H1 (cell line): Measurements from ENCODE around the gene DNAI1. TPM values are rescaled to one million over a fixed set of nuclear protein-coding genes. Genes with fewer than 3 reads are reported as not detected.

Experiments used
- CTCF ChIA-PET: fragments of 300-600 bp; sonication (Branson Sonifier 250); formaldehyde crosslinking; loops from one replicate; lab custom pipeline; 2021; ENCODE audit not compliant: partially characterized antibody; lab: Charles Lee
- POLR2A ChIA-PET: fragments of 300-600 bp; sonication (Branson Sonifier 250); formaldehyde crosslinking; loops from one replicate; lab custom pipeline; 2021; ENCODE audit warnings: inconsistent platforms; ENCODE audit not compliant: partially characterized antibody; lab: Charles Lee
- DNase-seq, 2 experiments: peaks; one replicate each; pipeline versions ENCODE4 v3.0.0 to v3.0.0-alpha.2; 2010 to 2022; ENCODE audit warnings: low spot score in 2 of 2, low read depth in 1 of 2, mixed read lengths in 1 of 2
- FAIRE-seq: peaks from 2 replicates; lab custom pipeline; 2011; peaks lifted over from hg19 to GRCh38; lab: Jason Lieb, UNC
- H2AFZ ChIP-seq: 2 replicates; pipeline ENCODE4 v1.8.1; 2012; ENCODE audit warnings: low read length, inconsistent platforms
- H2AK5ac ChIP-seq: 2 replicates; pipeline ENCODE4 v1.6.1; 2013; ENCODE audit warnings: low read depth, low read length
- H2BK120ac ChIP-seq: replicated peaks from 2 replicates; pipeline ENCODE3; 2013; ENCODE audit warnings: low read depth, low read length, inconsistent platforms
- H2BK12ac ChIP-seq: 2 replicates; pipeline ENCODE4 v1.6.1; 2013; ENCODE audit warnings: low read depth, low read length
- H2BK15ac ChIP-seq: 2 replicates; pipeline ENCODE4 v1.6.1; 2013; ENCODE audit warnings: low read length
- H2BK20ac ChIP-seq: 2 replicates; pipeline ENCODE4 v1.6.1; 2013; ENCODE audit warnings: low read length
- H2BK5ac ChIP-seq: 2 replicates; pipeline ENCODE4 v1.6.1; 2013; ENCODE audit warnings: low read depth, low read length
- H3K14ac ChIP-seq: 2 replicates; pipeline ENCODE4 v1.6.1; 2013; ENCODE audit warnings: inconsistent platforms; ENCODE audit not compliant: insufficient read length
- H3K18ac ChIP-seq: 2 replicates; pipeline ENCODE4 v1.6.1; 2013; ENCODE audit warnings: low read length; ENCODE audit errors: extremely low read depth
- H3K23ac ChIP-seq: 2 replicates; pipeline ENCODE4 v1.6.1; 2013; ENCODE audit warnings: inconsistent platforms; ENCODE audit not compliant: insufficient read length
- H3K23me2 ChIP-seq: 2 replicates; pipeline ENCODE4 v1.6.1; 2013; ENCODE audit warnings: low read depth, low read length
- H3K27ac ChIP-seq: 2 replicates; pipeline ENCODE4 v1.6.1; 2011; ENCODE audit warnings: low read depth, low read length, inconsistent platforms
- H3K27me3 ChIP-seq, 4 experiments: replicated peaks in 1 of 4; 1 replicate in 1 of 4; 2 replicates in 3 of 4; pipeline versions ENCODE4 v1.6.1 to v1.8.1; 2011 to 2013; ENCODE audit warnings: low read length in 3 of 4, mild to moderate bottlenecking in 3 of 4, inconsistent platforms in 2 of 4, mixed read lengths in 2 of 4, moderate library complexity in 1 of 4; ENCODE audit not compliant: control insufficient read depth in 3 of 4, insufficient read depth in 3 of 4; ENCODE audit errors: extremely low read depth in 1 of 4
- H3K36me3 ChIP-seq, 4 experiments: 2 replicates each; pipeline versions ENCODE4 v1.6.1 to v1.8.1; 2011 to 2013; ENCODE audit warnings: mild to moderate bottlenecking in 4 of 4, low read length in 3 of 4, moderate library complexity in 2 of 4, control low read depth in 1 of 4, inconsistent platforms in 1 of 4; ENCODE audit not compliant: insufficient read depth in 4 of 4, control insufficient read depth in 2 of 4
- H3K4ac ChIP-seq: replicated peaks from 2 replicates; pipeline ENCODE3; 2013; ENCODE audit warnings: low read length, low read depth, mixed read lengths, inconsistent platforms; ENCODE audit not compliant: insufficient read length
- H3K4me1 ChIP-seq, 4 experiments: replicated peaks in 1 of 4; 1 replicate in 1 of 4; 2 replicates in 3 of 4; pipeline versions ENCODE4 v1.6.1 to v1.8.1; 2011 to 2013; ENCODE audit warnings: low read length in 3 of 4, inconsistent platforms in 2 of 4, mixed read lengths in 1 of 4; ENCODE audit not compliant: insufficient read depth in 4 of 4, control insufficient read depth in 3 of 4
- H3K4me2 ChIP-seq, 2 experiments: 2 replicates each; pipeline versions ENCODE4 v1.6.1 to v1.8.1; 2011 to 2013; ENCODE audit warnings: low read depth in 2 of 2, low read length in 2 of 2, control low read depth in 1 of 2, inconsistent platforms in 1 of 2, mild to moderate bottlenecking in 1 of 2; ENCODE audit not compliant: insufficient read depth in 1 of 2
- H3K4me3 ChIP-seq, 4 experiments: fragments of 200-600, 300-600 bp in 1 of 4; sonication (generic), shearing (Covaris generic), sonication (Bioruptor Twin) in 1 of 4; 2 replicates each; pipeline versions ENCODE4 v1.5.1 to v1.8.1; 2011 to 2016; ENCODE audit warnings: low read length in 4 of 4, low read depth in 3 of 4, control low read depth in 2 of 4, inconsistent platforms in 2 of 4, mild to moderate bottlenecking in 2 of 4, mixed read lengths in 1 of 4, moderate library complexity in 1 of 4; ENCODE audit not compliant: insufficient read depth in 2 of 4; ENCODE audit errors: extremely low read depth in 1 of 4
- H3K56ac ChIP-seq: replicated peaks from 2 replicates; pipeline ENCODE3; 2013; ENCODE audit warnings: low read depth, mild to moderate bottlenecking, mixed read lengths, low read length, inconsistent platforms; ENCODE audit not compliant: insufficient read length
- H3K79me1 ChIP-seq: 2 replicates; pipeline ENCODE4 v1.6.1; 2013; ENCODE audit warnings: low read depth, low read length, control low read depth
- H3K79me2 ChIP-seq, 2 experiments: 2 replicates each; pipeline versions ENCODE4 v1.6.1 to v1.8.1; 2012 to 2013; ENCODE audit warnings: low read length in 2 of 2, mild to moderate bottlenecking in 2 of 2, inconsistent platforms in 1 of 2; ENCODE audit not compliant: insufficient read depth in 2 of 2, control insufficient read depth in 1 of 2
- H3K9ac ChIP-seq, 4 experiments: replicated peaks in 1 of 4; 1 replicate in 1 of 4; 2 replicates in 3 of 4; pipeline versions ENCODE4 v1.6.1 to v1.8.1; 2011 to 2013; ENCODE audit warnings: low read depth in 3 of 4, low read length in 3 of 4, control low read depth in 2 of 4, mild to moderate bottlenecking in 2 of 4, moderate library complexity in 2 of 4, inconsistent platforms in 1 of 4; ENCODE audit errors: extremely low read depth in 1 of 4
- H3K9me3 ChIP-seq, 2 experiments: 2 replicates each; pipeline versions ENCODE4 v1.6.1 to v1.8.1; 2012 to 2013; ENCODE audit warnings: mild to moderate bottlenecking in 2 of 2, moderate library complexity in 2 of 2, control low read depth in 1 of 2, inconsistent platforms in 1 of 2, low read depth in 1 of 2, low read length in 1 of 2, mixed read lengths in 1 of 2; ENCODE audit not compliant: insufficient read depth in 2 of 2
- H4K20me1 ChIP-seq, 2 experiments: replicated peaks in 1 of 2; 2 replicates each; pipeline versions ENCODE3 to v1.8.1; 2011 to 2013; ENCODE audit warnings: inconsistent platforms in 2 of 2, low read length in 2 of 2, mild to moderate bottlenecking in 1 of 2; ENCODE audit not compliant: insufficient read depth in 2 of 2, control insufficient read depth in 1 of 2
- H4K5ac ChIP-seq: 2 replicates; pipeline ENCODE4 v1.6.1; 2013; ENCODE audit warnings: low read length, low read depth, mixed read lengths, inconsistent platforms; ENCODE audit not compliant: insufficient read length
- H4K8ac ChIP-seq: 2 replicates; pipeline ENCODE4 v1.8.0; 2013; ENCODE audit warnings: mild to moderate bottlenecking, moderate library complexity, low read length, inconsistent platforms; ENCODE audit not compliant: insufficient read depth; ENCODE audit errors: extremely low read depth
- H4K91ac ChIP-seq: replicated peaks from 2 replicates; pipeline ENCODE3; 2013; ENCODE audit warnings: low read length, mixed read lengths, inconsistent platforms; ENCODE audit not compliant: insufficient read length
- ATF3 ChIP-seq: IDR thresholded peaks from 2 replicates; pipeline ENCODE4 v1.6.1; 2011; ENCODE audit warnings: low read depth, mild to moderate bottlenecking, low read length; ENCODE audit not compliant: insufficient read depth
- CEBPB ChIP-seq: IDR thresholded peaks from 2 replicates; pipeline ENCODE4 v1.6.1; 2012; ENCODE audit warnings: low read depth, low read length
- CTCF ChIP-seq, 3 experiments: IDR thresholded peaks; 1 replicate in 2 of 3; 2 replicates in 1 of 3; pipeline versions ENCODE4 v1.5.1 to v1.6.1; 2011; ENCODE audit warnings: low read length in 3 of 3, mild to moderate bottlenecking in 3 of 3, inconsistent platforms in 2 of 3, low read depth in 1 of 3, moderate library complexity in 1 of 3; ENCODE audit not compliant: insufficient read depth in 1 of 3; ENCODE audit errors: control extremely low read depth in 1 of 3
- EP300 ChIP-seq, 2 experiments: IDR thresholded peaks; 1 replicate in 1 of 2; 2 replicates in 1 of 2; pipeline ENCODE4 v1.6.1; 2011 to 2012; ENCODE audit warnings: low read depth in 2 of 2, low read length in 2 of 2, mild to moderate bottlenecking in 2 of 2, borderline replicate concordance in 1 of 2, inconsistent platforms in 1 of 2, moderate library complexity in 1 of 2
- HDAC2 ChIP-seq, 2 experiments: fragments of 300-600 bp in 1 of 2; sonication (generic) in 1 of 2; IDR thresholded peaks; 2 replicates each; pipeline ENCODE4 v1.6.1; 2011 to 2012; ENCODE audit warnings: low read depth in 2 of 2, low read length in 2 of 2, mild to moderate bottlenecking in 2 of 2, moderate library complexity in 2 of 2, borderline replicate concordance in 1 of 2, inconsistent platforms in 1 of 2
- POLR2A ChIP-seq, 2 experiments: IDR thresholded peaks; 1 replicate in 1 of 2; 2 replicates in 1 of 2; pipeline ENCODE4 v1.6.1; 2011; ENCODE audit warnings: low read depth in 2 of 2, low read length in 2 of 2, mild to moderate bottlenecking in 2 of 2; ENCODE audit errors: control extremely low read depth in 1 of 2
- RAD21 ChIP-seq, 2 experiments: IDR thresholded peaks in 1 of 2; conservative IDR thresholded peaks in 1 of 2; 2 replicates each; pipeline ENCODE4 v1.6.1; 2011; ENCODE audit warnings: low read depth in 2 of 2, low read length in 2 of 2, improper control_type of control experiment in 1 of 2, inconsistent platforms in 1 of 2, mild to moderate bottlenecking in 1 of 2, moderate library complexity in 1 of 2
- RFX5 ChIP-seq: IDR thresholded peaks from 2 replicates; pipeline ENCODE4 v1.6.1; 2011; ENCODE audit warnings: low read depth, low read length, improper control_type of control experiment, borderline replicate concordance
- WGBS, 2 experiments: shearing (Covaris generic) in 1 of 2; methylation state at CpG; one replicate each; pipeline versions ENCODE4 v1.1.6 to v1.1.7; 2013 to 2015; ENCODE audit warnings: low lambda C conversion rate in 2 of 2, mixed read lengths in 2 of 2, inconsistent platforms in 1 of 2, low coverage in 1 of 2, missing lambda C conversion rate in 1 of 2; ENCODE audit not compliant: insufficient replicate concordance in 2 of 2, insufficient coverage in 1 of 2, insufficient read length in 1 of 2; ENCODE audit errors: extremely low coverage in 1 of 2, missing lambda C conversion rate in 1 of 2; 5-methylcytosine and 5-hydroxymethylcytosine counted together
- polyA plus RNA-seq, 7 experiments: library from polyadenylated mRNA; depleted of rRNA in 3 of 7; stranded (reverse) in 5 of 7; unstranded in 2 of 7; fragments of >200 nt in 5 of 7; fragments of 200-250 nt in 2 of 7; gene quantifications; 1 replicate in 5 of 7; 2 replicates in 1 of 7; 4 replicates in 1 of 7; pipeline versions ENCODE4 v1.2.1 to v1.2.3, GENCODE V29; 2011 to 2013; ENCODE audit warnings: missing spikeins in 2 of 7, mixed read lengths in 2 of 7
- total RNA-seq: library from RNA; stranded (reverse); fragmentation: NEBNext Ultra II Directional; extraction: Animal tissue kit (Norgen Biotek cat#: 25700); gene quantifications from 2 replicates; pipeline ENCODE4 v1.2.1, GENCODE V29; 2021

DNAI1 gene
- total and polyA plus RNA-seq, 2 of the 8 experiments (the other 6 are each of a cell fraction or from before 2014, with no cell fraction given), result 0.37 to 0.54 TPM

GRCh38 chr9:34547960-34548611 is 89.5 kb downstream of the DNAI1 start:
- H4K5ac ChIP-seq, result no peak overlapping the region
- no peak overlapping the region for H4K8ac ChIP-seq
- peaks cover 0 to 10% (median 4%) of the 10 kb centered on the region in 4 experiments; a peak in 5 of 7 replicates for H3K27me3 ChIP-seq
- H3K9ac ChIP-seq, result no peak overlapping the region
- no peak overlapping the region for H2AK5ac ChIP-seq
- no peaks in the 10 kb centered on the region for H3K79me2 ChIP-seq
- peaks cover 0 to 2% (median 0%) of the 10 kb centered on the region in 4 experiments; a peak in 1 of 7 replicates for H3K4me1 ChIP-seq
- no peak overlapping the region for H3K4me3 ChIP-seq
- no peaks in the 10 kb centered on the region for H3K23me2 ChIP-seq
- H2BK12ac ChIP-seq, result no peak overlapping the region
- no peak overlapping the region for H3K14ac ChIP-seq
- H3K27ac ChIP-seq, result no peak overlapping the region
- H3K79me1 ChIP-seq, result no peaks in the 10 kb centered on the region
- no peak overlapping the region for H3K23ac ChIP-seq
- DNase-seq (peak in 1 of 2 experiments; percentile 89), FAIRE-seq (peak; percentile 55)
- CTCF ChIA-PET, result interaction anchor here (0.6 to 9.4 kb wide), 56 partner anchors 9 to 423 kb away, joined by 3 to 157 read pairs (median 6); partner anchors contain the start of genes CNTFR, ENHO, RPP25L and SIGMAR1
- H4K91ac ChIP-seq, result no peak overlapping the region
- H2BK15ac ChIP-seq, result no peak overlapping the region
- no peak overlapping the region for H2AFZ ChIP-seq
- H2BK20ac ChIP-seq, result peak overlapping the region; percentile 48; the same call in 1 of the 2 replicates
- no peak overlapping the region for H2BK5ac ChIP-seq
- no peak overlapping the region for H3K56ac ChIP-seq
- peaks cover 1 to 5% of the 10 kb centered on the region in 2 experiments for H4K20me1 ChIP-seq
- no peaks in the 10 kb centered on the region for H3K9me3 ChIP-seq
- no peaks in the 10 kb centered on the region for H3K36me3 ChIP-seq
- H3K18ac ChIP-seq, result no peak overlapping the region
- 24% methylated on average over 13 of the region's 13 CpGs; no CpG with 5 or more reads in 1 of the 2 experiments for WGBS, 2 experiments
- H3K4me2 ChIP-seq, result no peak overlapping the region
- no peak overlapping the region for H3K4ac ChIP-seq
- H2BK120ac ChIP-seq, result no peak overlapping the region
- POLR2A ChIA-PET, result interaction anchor here (1.0 kb wide), 1 partner anchor 43 kb away, joined by 3 read pairs; no protein-coding TSS in a partner anchor
- TF ChIP-seq RFX5, result no peak
- TF ChIP-seq ATF3, result no peak
- TF ChIP-seq POLR2A (IDR thresholded peaks at IDR 0.05; ENCODE audit: control extremely low read depth in 1 of 2, low read depth in 2 of 2, low read length in 2 of 2), result no peak
- TF ChIP-seq EP300 (IDR thresholded peaks at IDR 0.05; ENCODE audit: borderline replicate concordance in 1 of 2, low read depth in 2 of 2, low read length in 2 of 2), result no peak
- peak; percentile 96 to 97 for TF ChIP-seq RAD21 (IDR thresholded peaks at IDR 0.05 in 1 of 2, conservative IDR thresholded peaks at IDR 0.05 in 1 of 2; ENCODE audit: low read depth in 2 of 2, low read length in 2 of 2)
- no peak for TF ChIP-seq HDAC2 (IDR thresholded peaks at IDR 0.05; ENCODE audit: borderline replicate concordance in 1 of 2, low read depth in 2 of 2, low read length in 2 of 2)
- TF ChIP-seq CEBPB, result no peak
- peak; percentile 93 to 96 (median 95) for TF ChIP-seq CTCF (IDR thresholded peaks at IDR 0.05; ENCODE audit: control extremely low read depth in 1 of 3, insufficient read depth in 1 of 3, low read depth in 1 of 3, low read length in 3 of 3)
